Posterior vena cava (tissue), 2 donors: ENCODE measurements around the gene KLHL28. TPM values are rescaled to one million over a fixed set of nuclear protein-coding genes. Genes with fewer than 3 reads are reported as not detected.
"Not testable (repeated sequence)": the region's sequence is repeated elsewhere in the genome, so short reads cannot be mapped to it uniquely, and the experiment has no call there.

Source experiments
- DNase-seq: peaks from one replicate; pipeline ENCODE4 v3.0.0-alpha.2; 2020; ENCODE audit warnings: low spot score
- intact Hi-C, 2 donors: fragments of 100-400 bp; cut with DNase I; formaldehyde crosslinking; loops; one replicate each; pipeline versions ENCODE4 v1.14.1 to v1.14.2; 2022 to 2023
- total RNA-seq, 2 donors: library from RNA; stranded (reverse); fragmentation: NEBNext Ultra II Directional; extraction: Animal tissue kit (Norgen Biotek cat#: 25700); gene quantifications; one replicate each; pipeline ENCODE4 v1.2.1, GENCODE V29; 2021
- donor health status: DM: yes; HTN: yes; CAD: no.
- donor health status: DM: yes; HTN: yes; CAD: no.

The KLHL28 gene
- total RNA-seq, 2 donors from 2014 or later = 16.0 to 16.4 TPM

- intact Hi-C loops = no loop called here
- no peak for DNase-seq
These were observed 49.5 kb downstream of the KLHL28 start for GRCh38 chr14:44912041-44912869.

- DNase-seq = no peak
- intact Hi-C loops = no loop called here
These were observed 50.9 kb downstream of the KLHL28 start for GRCh38 chr14:44910821-44911220.

- DNase-seq = no peak
- intact Hi-C loops = no loop called here
These were observed 60.1 kb downstream of the KLHL28 start for GRCh38 chr14:44901696-44902095.

GRCh38 chr14:44898551-44898950 is 63.2 kb downstream of the KLHL28 start:
- intact Hi-C loops = loop anchor here in 1 of 2 donors (5.0 kb wide), 1 partner anchor 64 kb away; the partner anchor contains the start of genes KLHL28 and TOGARAM1
- no peak for DNase-seq

GRCh38 chr14:44897845-44898151 is 63.9 kb downstream of the KLHL28 start:
- DNase-seq = no peak
- intact Hi-C loops = loop anchor here in 1 of 2 donors (5.0 kb wide), 1 partner anchor 65 kb away; the partner anchor contains the start of genes KLHL28 and TOGARAM1

GRCh38 chr14:44897041-44897844 is 64.5 kb downstream of the KLHL28 start:
- peak; percentile 99 for DNase-seq
- intact Hi-C loops = loop anchor here in 1 of 2 donors (5.0 kb wide), 1 partner anchor 65 kb away; the partner anchor contains the start of genes KLHL28 and TOGARAM1

- intact Hi-C loops = loop anchor here in 1 of 2 donors (5.0 kb wide), 1 partner anchor 66 kb away; the partner anchor contains the start of genes KLHL28 and TOGARAM1
- DNase-seq = no peak
These were observed 65.3 kb downstream of the KLHL28 start for GRCh38 chr14:44896275-44897040.

- DNase-seq = no peak
- intact Hi-C loops = loop anchor here in 1 of 2 donors (5.0 kb wide), 1 partner anchor 67 kb away; the partner anchor contains the start of genes KLHL28 and TOGARAM1
These were observed 66.0 kb downstream of the KLHL28 start for GRCh38 chr14:44895716-44896115.

GRCh38 chr14:44893535-44893934 is 68.2 kb downstream of the KLHL28 start:
- intact Hi-C loops = no loop called here
- DNase-seq = no peak

GRCh38 chr14:44891726-44892372 is 69.9 kb downstream of the KLHL28 start:
- intact Hi-C loops, DNase-seq: not testable (repeated sequence)

- no peak for DNase-seq
- intact Hi-C loops = no loop called here
These were observed 71.9 kb downstream of the KLHL28 start for GRCh38 chr14:44889595-44890471.

GRCh38 chr14:44887596-44887955 is 74.2 kb downstream of the KLHL28 start:
- intact Hi-C loops = no loop called here
- DNase-seq = peak; percentile 67

GRCh38 chr14:44886860-44887595 is 74.7 kb downstream of the KLHL28 start:
- peak; percentile 75 for DNase-seq
- intact Hi-C loops = no loop called here

GRCh38 chr14:44880791-44881190 is 81.0 kb downstream of the KLHL28 start:
- DNase-seq = no peak
- intact Hi-C loops = no loop called here
